GM21723 (cell line): ENCODE results near the gene LMX1B.

Source experiments
- ATAC-seq: cut with Tn5 transposase; IDR thresholded peaks from one replicate; pipeline ENCODE4 v1.9.1; 2021; ENCODE audit warnings: mild to moderate bottlenecking, moderate library complexity; ENCODE audit not compliant: unreplicated experiment

LMX1B gene

DNA sequence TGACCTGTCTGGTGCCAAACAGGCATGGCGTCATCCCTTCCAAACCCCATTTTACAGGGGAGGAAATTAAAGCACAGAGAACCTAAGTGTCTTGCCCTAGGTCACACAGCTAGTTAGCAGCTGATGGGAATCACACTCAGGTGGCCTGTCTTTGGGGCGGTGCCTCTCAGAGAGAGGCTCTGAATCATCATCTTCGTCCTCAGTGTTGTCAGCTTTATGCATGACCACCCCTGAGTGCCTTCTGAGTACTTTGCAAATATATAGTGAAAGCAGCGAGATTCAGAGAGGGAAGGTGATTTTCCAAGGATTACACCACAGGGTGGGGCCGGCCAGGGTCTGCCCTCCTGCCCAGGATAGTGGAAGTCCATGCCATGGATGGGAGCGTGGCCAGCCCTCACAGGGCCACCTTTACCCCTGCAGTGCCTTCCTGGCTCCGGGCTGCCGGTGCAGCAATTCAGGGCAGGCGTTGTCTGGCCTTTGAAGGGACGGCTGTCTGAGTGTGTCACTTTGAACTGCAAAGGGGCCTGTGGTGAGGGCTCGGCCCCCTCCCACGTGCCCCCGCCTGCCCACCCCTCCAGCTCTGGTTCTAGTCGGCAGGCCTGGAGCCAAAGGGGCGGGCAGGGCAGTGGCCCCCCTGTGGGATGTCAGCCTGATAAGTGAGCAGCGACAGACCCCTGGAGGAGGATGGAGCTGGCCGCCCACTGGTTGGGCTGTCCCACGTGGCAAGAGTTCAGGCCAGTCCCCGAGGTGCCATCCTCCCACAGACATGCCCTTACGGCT, 16.9 kb downstream of the LMX1B start:
- no peak for ATAC-seq

DNA sequence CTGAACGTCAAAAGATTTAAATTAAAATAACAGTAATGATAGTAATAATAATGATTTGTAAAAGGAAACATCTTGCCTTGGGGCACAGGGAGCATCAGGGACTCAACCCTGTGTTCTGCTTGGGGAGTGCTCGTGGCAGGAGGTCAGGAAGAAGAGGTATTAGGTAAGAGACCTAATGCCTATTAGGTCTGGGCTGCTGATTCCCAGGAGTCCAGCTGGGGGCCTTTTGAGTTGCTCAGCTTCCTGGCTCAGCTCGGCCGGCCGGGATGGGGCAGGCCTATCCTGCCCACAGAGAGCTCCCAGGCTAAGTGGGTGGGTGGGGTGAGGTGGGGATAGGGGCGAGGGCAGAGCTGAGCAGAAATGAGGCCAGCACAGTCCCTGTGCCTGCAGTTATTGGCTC, 17.5 kb downstream of the LMX1B start:
- no peak for ATAC-seq

DNA sequence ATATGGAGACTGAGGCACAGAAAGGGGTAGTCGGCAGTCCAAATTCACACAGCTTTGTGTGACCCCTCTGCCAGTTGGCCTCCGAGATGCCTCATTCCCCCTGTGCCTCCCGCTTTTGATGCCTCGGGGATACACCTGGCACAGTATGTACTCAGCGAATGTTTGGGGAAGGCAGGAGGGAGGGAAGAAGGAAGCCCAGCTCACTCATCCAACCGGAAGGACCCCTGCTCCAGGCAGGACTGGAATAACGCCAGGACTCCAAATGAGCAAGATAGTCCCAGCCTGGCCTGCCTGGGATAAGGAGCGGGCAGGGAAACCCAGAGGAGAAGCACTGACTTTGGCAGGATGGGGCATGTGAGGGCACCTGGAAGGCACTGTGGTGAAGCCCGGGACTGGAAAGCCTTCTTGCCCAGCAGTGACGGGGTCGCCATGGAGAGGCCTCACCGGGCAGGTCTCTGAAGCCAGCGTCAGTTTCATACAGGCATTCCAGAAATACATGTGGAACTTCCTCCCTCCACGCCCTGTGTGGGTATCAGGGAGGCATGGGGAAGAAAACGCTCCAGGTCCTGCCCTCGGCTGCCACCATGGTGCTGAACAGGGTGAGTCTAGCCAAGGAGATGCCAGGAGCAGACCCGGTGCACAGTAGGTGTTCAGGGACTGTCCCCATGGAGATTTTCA, 20.3 kb downstream of the LMX1B start:
- no peak for ATAC-seq

DNA sequence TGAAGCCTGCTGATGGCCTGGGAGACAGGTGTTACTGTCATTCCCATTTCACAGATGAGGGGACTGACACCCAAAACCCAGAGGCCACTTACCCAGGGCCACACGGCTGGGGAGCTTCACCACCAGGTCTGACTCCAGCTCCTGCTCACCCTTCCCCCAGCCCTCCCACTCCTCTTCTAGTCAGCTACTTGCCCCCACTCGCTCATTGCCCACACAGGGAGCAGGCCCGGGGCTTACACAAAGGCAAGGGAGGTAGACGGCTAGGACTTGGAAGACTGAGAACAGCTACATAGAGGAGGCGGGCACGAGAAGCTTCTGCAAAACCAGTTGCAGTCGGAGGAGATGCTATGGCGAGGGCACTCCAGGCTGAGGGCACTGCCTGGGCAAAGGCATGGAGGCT, 21.3 kb downstream of the LMX1B start:
- ATAC-seq: no peak

DNA sequence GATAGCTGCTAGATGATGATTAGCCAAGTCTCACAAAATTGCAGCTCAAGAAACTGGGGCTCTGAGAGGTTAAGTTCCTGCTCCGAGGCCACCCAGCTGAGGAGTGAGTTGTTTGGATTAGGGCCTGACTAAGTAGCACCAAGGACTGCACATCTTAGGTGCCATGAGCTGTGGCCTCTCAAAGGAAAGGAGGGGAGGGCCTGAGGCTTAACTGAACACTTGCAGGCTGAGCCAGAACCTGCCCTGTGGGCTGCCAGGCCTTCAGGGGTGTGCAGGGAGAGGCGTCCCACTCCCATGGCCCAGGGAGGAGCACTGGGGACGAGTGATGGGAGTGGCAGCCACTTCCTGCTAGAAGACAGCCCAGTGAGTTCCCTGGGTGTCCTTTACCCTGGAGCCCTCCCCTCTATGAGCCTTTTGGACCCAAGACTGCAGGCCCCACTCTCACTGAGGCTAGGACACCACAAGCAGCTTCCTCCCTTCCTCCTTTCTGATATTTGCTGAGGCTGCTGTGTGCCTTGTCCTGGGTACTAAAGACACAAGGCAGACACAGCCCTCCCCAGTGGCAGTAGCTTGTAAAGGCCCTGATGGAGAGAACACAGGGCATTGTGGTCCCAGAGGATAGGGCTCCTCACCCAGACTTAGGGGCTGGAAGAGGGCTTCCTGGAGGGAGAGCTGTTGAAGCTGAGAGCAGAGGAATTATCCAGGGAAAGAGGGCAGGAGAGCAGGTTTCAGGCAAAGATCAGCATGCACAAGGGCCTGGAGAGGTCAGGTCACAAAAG, 22.1 kb downstream of the LMX1B start:
- no peak for ATAC-seq

DNA sequence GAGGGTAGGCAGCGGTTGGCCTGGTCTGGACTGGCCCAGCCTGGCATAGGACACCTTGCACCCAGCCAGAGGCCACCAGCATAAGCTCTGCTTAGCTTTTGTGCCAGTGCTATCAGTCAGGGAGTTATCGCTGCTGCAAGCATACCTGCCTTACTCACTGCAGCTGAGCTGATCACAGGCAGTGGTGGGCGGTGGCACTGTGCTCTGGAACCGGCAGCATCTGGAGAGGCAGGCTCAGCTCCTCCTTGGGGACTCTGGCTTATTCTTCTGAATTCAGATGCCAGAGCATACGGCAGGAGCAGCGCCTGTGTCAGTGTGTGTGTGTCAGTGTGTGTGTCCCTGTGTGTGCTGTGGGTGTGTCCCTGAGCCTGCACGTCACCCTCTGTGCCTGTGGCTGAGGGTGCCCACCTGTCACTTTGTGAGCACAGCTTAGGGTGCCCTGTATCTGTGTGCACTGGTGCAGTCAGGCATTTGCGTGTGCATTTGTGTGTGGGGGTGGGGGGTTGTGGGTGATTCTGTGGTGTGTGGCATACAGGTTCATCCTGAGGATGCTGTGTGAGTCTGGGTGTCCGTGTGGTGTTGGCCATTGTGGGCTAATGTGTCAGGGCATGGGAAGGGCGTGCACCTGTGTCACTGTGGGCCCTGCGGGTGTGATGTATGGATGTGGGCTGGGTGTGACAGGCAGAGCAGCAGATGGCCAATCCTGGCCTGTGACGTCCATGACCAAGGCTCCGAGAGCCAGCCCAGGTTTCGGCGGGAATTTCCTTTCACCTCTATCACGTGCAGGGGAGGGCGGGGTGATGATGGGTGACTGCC, 23.5 kb downstream of the LMX1B start:
- ATAC-seq: no peak

DNA sequence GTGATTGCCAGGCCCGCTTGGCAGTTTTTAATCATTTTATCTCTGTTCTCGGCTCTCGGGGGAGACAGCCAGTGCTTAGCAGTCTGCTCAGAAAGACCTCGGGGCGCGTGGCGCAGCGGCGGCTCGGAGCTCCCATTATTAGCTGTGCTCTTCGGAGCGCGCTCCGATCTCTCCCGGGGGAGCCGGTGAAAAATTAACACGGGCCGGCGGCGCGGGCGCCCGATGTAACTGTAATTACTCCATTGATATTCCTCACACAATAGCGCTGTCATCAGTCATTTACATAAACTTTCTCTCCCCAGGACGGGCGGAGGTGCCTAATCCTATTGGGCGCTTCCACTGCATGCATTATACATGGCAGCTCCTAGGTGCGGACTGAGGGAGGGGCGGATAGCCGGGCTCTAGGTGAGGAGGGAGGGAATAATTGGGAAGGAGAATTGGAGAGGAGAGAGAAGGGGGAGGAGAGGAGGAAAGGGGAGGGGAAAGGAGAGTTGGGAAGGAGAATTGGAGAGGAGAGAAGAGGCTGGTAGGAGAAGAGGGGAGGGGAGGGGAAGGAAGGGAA, 24.9 kb downstream of the LMX1B start:
- no peak for ATAC-seq

DNA sequence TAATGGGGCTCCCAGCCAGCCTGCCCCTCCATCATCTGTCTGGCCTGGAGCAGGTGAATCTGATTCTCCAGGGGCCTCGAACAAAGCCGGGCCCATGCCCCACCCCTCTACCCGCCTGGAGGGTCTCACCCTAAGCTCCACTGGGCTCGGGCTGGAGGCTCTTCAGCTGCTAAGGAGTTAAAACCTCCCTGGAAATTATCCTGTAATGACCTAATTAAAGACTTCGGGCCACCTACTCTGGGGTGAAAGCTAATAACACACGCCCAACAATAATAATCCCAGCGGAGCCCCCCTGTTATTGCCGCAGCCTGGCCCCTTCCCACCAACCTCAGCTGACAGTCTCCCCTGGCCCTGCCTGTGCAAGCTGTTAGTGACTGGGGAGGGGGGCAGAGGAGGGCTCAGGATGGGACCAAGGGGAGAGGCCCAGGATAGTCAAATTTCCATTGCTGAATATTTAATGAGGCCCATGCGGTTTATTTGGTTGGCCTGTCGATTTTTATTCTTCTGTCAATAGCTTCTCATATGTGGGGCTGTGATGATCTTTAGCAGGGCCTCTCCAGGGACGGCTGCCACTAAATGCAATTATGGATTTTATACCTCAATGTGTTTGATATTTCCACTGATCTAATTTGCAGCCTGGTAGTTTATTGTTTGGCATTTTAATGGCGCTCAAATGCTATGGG, 25.7 kb downstream of the LMX1B start:
- no peak for ATAC-seq

DNA sequence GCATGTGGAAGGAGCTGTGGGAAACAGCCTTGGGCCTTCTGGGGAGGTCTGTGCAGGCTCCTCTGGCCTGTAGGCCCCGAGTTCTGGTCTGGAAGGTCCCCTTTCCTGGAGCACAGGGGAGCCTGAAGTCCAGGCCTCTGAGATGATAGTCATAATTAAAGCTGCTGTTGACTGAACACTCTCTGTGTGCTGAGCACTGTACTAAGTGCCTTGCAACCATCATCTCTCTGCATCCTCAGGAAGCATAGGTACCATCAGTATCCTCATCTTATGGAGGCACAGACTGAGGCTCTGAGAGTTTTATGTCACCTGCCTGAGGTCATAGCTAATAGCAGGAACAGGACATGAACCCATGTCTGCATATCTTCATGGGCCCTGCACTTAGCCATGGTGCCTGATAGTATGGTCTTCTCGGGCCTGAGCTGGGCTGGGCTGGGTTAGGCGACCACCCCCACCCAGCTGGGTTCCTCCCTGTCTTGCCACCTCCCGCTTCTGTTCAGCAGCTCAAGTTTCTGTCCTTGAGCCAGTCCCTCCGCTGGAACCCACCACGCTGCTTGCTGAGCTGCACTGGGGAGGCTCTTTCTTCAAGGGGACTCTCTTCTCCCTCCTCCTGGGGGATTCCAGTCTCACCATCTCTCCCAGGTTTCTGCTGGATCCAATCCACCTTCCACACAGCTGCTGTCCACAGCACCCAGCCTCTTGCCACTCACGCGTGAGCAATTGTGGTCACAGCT, 27.6 kb downstream of the LMX1B start:
- ATAC-seq: no peak

DNA sequence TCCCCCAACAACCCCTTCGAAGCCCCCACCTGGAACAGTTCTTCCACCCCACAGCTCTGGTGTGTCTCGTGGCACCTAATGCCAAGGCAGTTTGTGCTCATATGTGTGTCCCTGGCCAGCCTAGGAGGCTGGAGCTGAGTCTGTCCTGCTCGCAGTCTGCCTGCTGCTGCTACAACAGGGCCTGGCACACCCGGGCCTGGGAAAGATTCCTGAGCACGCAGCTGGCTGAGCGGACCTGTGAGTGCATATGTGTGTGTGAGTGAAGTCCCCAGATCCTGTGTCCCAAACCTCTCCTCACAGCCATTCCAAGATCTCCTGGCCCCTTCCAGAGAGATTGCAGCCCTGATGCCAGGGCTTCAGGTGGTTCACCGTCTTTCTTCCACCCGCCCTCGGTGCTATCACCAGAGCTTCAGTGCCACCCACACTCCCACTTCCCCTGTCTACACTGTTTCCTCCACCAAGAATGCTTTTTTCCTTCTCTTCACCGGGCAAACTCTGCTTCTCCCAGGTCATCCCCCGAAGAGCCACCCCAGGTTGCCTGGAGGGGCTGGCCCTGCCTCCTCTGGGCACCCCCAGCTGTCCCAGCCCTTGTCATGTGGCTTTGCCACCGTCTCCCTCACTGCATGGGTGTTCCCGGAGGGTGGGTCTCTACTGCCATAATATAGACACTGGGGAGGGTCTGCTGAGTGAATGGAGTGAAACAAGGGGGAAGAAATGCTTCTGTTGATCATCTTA, 28.4 kb downstream of the LMX1B start:
- no peak for ATAC-seq

DNA sequence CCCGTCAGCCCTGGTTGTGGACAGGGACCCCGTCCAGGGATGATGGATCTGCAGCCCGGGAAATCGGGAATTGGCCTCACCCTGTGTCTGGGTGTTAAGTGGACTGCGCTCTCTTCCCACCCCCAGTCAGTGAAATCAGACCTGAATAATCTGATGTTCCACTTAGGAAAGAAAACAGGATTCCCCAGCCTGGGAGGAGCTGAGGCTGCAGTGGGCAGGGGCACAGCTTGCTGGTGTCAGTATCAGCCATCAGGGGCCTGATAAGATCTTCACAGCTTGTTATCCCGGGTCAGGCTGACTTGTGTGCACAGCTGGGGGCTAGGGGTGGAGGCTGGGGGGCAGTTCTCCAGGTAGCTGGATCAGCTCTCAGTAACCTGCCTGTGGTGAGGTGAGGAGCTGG, 29.1 kb downstream of the LMX1B start:
- no peak for ATAC-seq

DNA sequence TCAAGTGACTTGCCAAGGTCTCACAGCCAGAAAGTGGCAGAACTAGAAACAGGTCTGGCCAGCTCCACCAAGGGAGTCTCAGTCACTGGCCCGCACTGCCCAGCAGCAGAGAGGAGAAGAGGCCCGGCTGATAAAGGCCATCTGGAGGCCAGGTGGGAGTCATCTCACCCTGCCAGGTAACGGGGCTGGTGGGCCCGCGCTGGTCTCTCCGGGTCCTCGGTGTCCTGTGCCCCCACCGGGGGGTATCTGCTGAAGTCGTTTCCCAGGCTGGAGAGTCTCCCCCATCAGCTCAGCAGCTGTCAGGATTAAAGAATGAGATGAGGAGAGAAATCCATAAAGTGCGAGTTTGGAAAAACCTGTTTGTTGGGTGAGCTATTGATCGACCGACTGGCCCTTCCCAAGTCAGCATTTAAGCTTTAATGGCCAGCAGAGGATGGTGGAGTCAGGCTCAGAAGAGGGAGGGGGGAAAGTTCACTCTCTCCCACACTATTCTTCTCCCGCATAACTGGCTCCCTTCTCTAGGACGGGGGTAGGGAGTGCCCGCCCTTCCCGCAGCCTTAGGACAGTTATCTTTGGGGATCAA, 30.3 kb downstream of the LMX1B start:
- ATAC-seq: no peak

DNA sequence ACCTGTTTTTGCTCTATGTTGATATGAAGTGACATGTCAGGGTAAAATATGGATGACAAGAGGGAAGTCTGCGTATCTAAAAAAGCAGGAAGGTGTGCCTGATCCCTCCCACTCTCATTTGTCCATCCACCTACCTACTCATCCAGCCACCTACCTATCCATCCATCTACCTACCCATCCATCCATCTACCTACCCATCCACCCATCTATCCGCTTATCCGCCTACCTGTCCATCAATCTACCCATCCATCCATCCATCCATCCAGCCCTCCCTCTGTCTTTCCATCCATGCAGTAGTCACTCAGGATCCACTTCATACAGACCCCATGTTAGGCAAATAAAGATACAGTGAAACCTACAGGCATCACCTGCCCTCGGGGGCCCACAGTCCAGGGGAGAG, 32.4 kb downstream of the LMX1B start:
- ATAC-seq: no peak

DNA sequence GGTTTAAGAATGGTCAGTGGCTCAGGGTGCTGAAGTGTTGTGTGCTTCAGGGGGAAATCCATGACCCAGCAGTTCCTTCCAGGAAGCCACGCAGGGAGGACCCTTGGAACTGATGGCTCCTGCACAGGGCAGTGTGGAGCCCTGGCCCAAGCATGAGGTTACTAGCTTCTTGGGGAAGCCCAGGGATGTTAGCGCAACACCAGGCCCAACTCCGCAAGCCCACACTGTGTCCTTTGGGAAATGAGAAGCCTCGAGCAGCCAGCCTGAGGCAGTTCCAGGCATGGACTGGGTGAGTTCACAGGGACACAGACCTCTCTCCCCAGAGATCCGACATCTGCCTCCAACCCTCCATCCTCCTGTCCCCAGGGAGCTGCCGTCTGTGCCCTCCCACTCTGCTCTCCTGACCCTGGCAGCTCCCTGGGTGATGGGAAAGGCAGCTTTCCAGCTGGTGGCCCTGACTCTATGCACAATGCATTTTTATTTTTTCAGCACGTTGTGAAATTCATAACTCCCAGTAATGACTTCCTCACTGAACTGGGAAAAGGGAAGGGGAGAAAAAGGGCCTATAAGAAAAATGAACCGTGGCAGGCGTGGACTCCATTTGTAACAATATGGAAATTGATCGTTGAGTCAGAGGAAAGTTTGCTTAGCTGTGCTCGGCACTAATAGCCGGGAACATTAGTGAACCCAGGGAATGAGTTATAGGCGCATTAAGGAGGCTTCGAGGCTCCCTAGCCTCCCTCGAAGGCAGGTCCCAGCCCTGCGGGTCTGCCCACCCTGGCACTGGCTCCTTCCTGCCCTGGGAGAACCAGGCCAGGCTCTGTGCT, 34.1 kb downstream of the LMX1B start:
- no peak for ATAC-seq

DNA sequence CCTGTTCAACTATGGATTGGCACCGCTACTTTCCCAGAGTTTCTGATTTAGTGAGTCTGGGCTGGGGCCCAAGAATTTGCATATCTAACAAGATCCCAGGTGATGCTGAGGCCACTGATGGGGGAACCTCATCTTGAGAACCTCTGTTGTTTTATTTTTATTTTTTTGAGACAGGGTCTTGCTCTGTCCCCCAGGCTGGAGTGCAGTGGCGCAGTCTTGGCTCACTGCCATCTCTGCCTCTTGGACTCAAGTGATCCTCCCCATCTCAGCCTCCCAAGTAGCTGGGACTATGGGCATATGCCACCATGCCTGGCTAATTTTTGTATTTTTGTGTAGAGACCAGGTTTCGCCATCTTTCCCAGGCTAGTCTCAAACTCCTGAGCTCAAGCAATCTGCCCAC, 35.7 kb downstream of the LMX1B start:
- ATAC-seq: no peak

DNA sequence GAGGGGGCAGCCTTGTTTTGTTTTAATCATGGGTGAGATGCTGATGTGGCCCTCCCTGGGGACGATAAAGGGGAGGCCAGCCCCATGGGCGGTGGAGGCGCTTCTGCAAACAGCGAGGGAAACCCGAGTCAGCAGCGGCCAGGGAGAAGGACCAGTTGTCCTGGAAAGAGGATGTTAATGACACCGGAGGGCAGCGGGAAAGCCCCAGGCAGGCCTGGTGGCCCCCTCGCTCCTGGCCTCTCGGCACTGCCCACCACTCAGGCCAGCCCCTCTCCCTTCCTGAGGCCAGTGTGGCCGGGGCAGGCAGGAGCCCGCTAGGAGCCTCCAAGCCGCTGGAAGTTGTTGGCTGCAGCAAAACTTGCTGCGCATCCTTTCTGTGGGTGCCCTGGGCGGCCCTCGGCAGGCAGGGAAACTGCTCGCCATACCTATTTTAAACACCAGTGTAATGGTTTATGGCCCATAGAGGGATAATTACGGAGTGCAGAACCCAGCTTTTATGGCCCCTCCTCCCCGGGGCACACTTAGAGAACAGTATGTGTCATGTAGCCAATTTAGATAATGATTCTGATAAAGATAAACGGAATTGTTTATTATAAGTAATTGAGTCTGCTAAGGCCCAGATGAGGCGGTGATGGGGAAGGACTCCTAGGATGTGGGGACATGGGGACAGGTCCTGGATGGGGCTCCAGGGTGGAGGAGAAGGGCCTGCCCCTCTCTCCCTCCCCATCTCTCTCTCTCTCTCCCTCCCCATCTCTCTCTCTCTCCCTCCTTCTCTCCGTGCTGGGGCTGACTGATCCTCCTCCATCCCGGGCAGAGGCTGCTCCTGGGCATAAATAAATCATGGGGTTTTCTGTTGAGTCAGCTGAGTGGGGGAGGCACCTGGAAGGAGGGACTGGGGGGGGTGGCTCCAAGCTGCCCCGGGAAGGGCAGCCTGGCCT, 36.9 kb downstream of the LMX1B start:
- no peak for ATAC-seq
